Parietal lobe (tissue), 1 donor: Measurements from ENCODE around the gene ABRAXAS1. TPM values are rescaled to one million over a fixed set of nuclear protein-coding genes. Genes with fewer than 3 reads are reported as not detected.

Source experiments
- total RNA-seq: library from RNA; depleted of rRNA; stranded (reverse); fragments of >200 nt; gene quantifications from one replicate; pipeline ENCODE4 v1.2.3, GENCODE V29; 2014

The ABRAXAS1 gene
- total RNA-seq: 7.8 TPM

GRCh38 chr4:83484500-83485461 lies at the start of gene ABRAXAS1:
Gene ABRAXAS1 (minus strand): TSS chr4:83485100. CDS start chr4:83485072, 28 bp downstream.

GRCh38 chr4:83455281-83456183 lies 29.4 kb downstream of the ABRAXAS1 start, which contains the start of the genes HELQ and MRPS18C:
Gene HELQ (minus strand): TSS chr4:83455823. CDS start chr4:83455693, 130 bp downstream.
Gene MRPS18C (plus strand): TSS chr4:83456058. CDS start chr4:83456078, 20 bp downstream.

Other genes starting within 250 kb of the ABRAXAS1 start
- gene COQ2, start 200.3 kb downstream of the ABRAXAS1 start, total RNA-seq: 14.4 TPM
- 0.94 TPM for gene HPSE, start 150.3 kb downstream of the ABRAXAS1 start, total RNA-seq
- 22.5 TPM for gene HELQ, start 29.3 kb downstream of the ABRAXAS1 start, total RNA-seq
- gene MRPS18C, start 29.0 kb downstream of the ABRAXAS1 start, total RNA-seq: 29.7 TPM
- gene GPAT3, start 51.0 kb upstream of the ABRAXAS1 start, total RNA-seq: not detected